Suprapubic skin (tissue), 4 donors: ENCODE measurements around the gene SBK2.

Experiments used
- POLR2A ChIP-seq, 2 donors: fragments of 450-650 bp; IDR thresholded peaks; one replicate each; pipeline ENCODE4 v1.6.1; 2017; ENCODE audit warnings: antibody characterized with exemption in 2 of 2, mild to moderate bottlenecking in 2 of 2, moderate library complexity in 2 of 2
- POLR2AphosphoS5 ChIP-seq, 3 donors: sonication (generic); formaldehyde crosslinking; IDR thresholded peaks; one replicate each; pipeline ENCODE4 v1.6.1; 2017; ENCODE audit warnings: antibody characterized with exemption in 3 of 3

- no peak for TF ChIP-seq POLR2A (IDR thresholded peaks at IDR 0.05)
- no peak for TF ChIP-seq POLR2AphosphoS5 (IDR thresholded peaks at IDR 0.05)
Observed at GRCh38 chr19:55504252-55504603, 32.7 kb downstream of the SBK2 start.
